Occipital lobe (tissue), 2 donors: ENCODE measurements around the gene TRPV6. TPM values are rescaled to one million over a fixed set of nuclear protein-coding genes. Genes with fewer than 3 reads are reported as not detected.

ENCODE experiments used
- DNase-seq: peaks from one replicate; lab custom pipeline; 2025; lab: John Stamatoyannopoulos, UW
- total RNA-seq: library from RNA; depleted of rRNA; stranded (reverse); fragments of >200 nt; gene quantifications from one replicate; pipeline ENCODE4 v1.2.3, GENCODE V29; 2014

The TRPV6 gene
- total RNA-seq, 1 donor from 2014 or later: under 0.01 TPM

- DNase-seq: no peak
Observed at GRCh38 chr7:142855114-142855743, 30.3 kb downstream of the TRPV6 start.

GRCh38 chr7:142854372-142855113 is 31.0 kb downstream of the TRPV6 start, which contains the start of gene EPHB6:
Gene EPHB6, plus strand, starts transcription at chr7:142855076. Its CDS starts 8,152 bp downstream, at chr7:142863228.
- DNase-seq: peak; percentile 50

DNA sequence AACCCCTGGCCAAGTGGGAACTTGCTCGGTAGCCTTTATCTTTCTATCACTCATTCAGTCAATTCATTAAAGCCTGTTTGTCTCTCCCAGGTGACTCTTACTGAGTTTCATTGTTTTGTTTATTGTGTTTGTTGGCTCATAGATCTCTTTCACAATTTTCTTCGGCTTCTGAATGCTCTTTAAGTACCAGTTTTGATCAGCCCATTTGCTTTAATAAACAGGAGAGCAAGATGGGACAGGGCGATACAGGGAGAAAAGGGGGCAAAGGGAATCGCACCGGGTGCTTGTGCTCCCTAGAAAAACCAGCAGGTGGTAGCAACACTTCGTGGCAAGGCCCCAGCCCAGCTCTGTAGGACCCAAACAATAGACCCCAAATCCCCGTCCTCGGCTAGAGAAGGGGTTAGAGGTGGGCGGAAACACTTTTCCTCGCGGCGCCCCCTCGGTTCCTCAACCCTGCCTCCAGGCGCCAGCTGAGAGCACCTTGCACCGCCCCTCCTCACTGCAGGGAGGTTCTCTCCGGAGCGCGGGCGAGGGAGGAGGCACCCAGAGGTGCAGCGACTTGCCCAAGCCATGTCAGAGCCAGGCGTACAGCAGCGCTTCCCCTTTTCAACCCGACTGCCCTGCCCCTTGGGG is 31.7 kb downstream of the TRPV6 start:
- peak; percentile 46 for DNase-seq

DNA sequence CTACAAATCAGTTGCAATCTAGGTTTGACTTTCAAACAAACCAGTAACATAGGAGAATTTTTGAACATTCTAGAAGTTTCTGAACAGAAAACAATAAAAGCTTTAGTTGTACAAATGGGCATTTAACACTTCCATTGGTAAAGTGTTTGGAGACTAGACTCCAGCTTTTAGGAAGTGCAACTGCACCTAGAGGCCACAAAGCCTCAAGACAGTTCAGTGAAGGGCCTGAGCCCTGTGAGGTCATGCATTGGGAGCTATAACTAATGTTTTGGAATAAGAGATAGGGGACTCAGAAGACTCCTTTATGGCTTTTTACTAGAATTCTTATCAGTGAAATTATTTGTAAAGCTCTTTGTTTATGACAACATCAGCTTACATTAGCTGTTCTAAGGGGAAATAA is 33.6 kb downstream of the TRPV6 start:
- DNase-seq: no peak

GRCh38 chr7:142851269-142851668 is 34.3 kb downstream of the TRPV6 start:
- no peak for DNase-seq

- no peak for DNase-seq
Observed at GRCh38 chr7:142847353-142847752, 38.2 kb downstream of the TRPV6 start.

DNA sequence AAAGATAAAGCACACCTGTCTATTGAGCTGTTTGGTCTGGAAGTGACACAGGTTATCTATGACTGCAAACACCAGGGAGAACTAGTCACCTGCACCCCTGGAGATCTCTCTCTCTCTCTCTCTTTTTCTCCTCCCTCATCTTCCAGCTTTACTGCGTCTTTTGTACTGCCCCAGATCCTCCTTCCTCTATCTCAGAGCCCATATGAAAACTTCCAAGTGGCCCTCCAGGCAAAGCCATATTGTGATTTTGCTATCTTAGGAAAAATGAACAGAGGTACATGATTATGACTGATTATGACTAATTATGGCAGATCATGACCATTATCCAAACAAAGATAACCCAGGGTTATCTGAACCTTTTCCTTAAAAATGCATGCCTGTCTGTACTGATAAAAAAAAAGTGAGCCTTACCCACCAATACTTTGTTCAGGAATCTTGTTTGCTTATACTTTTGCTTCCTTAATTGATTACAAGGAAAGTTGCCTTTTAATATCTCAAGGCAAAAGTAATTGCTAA is 43.2 kb downstream of the TRPV6 start:
- no peak for DNase-seq

DNA sequence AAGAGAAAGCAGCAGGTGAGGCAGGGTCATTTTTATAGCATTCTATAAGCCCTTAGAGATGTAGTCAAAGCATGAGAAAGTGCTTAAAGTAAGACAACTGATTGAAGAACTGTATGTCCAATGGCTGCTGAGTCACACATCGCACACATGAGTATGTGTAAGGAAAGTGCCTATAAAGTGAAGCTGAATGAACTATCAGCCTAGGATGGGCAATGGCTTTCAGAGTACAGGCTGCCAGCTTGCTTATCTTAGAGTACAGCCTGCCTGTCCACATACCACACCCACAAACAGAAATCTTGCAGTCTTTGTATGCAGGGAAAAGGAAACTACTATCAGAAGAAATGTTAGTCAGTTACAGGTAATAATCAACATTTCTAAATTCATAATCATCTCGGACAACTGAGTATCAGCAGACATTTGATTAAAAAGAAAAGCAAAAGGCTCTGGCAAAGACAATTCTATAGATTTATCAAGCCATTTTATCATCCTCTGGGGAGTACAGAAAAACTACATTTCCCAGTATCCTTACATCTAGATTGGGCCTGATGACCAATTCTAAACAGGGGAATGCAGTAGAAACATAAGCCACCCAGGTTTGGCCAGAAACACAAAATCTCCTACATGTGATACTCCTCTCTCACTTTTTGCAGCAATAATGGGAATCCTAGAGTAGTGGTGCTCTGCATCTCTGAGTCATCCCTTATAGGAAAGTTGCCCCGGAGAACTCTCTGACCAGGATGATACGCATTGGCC is 46.9 kb downstream of the TRPV6 start:
- no peak for DNase-seq

DNA sequence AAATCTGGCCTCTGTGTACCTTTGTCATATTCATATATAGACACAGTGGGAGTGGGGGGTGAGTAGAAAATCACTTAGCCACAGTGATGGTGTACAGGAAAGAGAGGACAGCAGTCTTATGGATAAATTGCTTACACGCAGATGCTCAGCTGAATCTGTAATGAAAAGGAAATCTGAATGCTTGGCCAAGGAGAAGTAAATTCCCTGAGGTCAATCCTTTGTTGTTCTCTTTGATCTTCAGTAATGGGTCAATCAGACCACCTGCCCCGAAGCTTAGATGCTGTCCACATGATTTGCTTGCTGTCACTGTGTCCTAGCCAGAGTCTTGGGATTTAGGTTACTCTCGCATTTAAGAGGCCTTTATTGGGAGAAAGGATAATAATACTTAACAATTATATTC is 49.1 kb downstream of the TRPV6 start:
- DNase-seq: no peak

DNA sequence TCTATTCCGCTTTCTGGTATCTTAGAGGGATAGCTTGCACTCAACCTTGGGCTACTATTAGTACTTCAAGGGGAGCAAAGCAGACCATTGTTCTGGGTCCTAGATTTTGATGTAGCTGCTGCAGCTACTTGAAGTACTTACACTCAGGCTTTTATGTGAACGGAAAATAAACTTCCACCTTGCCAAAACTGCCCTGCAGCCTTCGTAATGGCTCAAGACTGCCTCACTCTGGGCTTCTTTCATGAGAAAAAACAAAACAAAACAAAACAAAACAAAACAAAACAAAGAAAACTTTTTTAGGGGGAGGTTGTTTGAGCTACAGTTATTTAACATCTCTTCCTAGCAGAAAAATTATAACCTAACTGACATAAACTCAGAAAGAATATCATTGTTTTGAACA is 50.1 kb downstream of the TRPV6 start:
- DNase-seq: no peak

DNA sequence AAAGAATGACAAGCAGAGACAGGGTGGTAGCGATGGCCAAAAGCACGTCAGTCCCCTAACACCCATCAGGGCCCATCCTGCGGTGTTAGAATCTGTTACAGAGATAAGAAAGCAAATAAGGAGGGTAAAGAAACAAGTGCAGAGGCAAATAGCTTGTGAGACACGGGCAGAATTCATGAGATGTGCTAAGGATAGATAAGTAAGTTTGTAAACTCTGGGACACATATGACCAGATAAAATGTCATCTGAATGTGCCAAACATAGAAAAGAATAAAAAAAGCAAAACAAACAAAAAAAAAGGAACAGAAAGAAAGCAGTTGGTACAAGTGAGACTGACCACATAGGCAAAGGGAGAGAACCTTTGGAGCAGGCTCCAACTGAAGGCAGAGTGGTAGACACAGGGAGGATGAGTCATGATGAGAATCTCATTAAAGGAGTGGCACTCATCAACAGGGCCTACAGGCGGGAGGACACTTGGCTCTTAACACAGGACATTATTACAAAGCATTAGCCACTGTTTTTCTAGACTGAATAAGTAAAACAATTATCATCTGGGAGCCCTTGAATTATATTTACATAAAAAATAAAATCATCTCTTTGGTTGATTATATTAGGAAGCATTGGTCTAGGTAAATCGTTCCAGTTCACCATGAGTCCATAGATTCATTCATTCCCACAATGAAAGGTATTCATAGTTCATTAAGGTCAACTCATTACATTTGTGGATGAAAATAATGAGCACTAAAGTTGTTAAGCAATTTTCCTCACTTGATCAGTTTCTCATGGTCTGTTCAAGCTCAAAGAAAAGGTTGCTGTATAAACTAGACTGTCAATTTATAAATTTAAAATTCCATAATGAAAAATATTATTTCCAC is 52.1 kb downstream of the TRPV6 start:
- DNase-seq: no peak

GRCh38 chr7:142832417-142832816 is 53.1 kb downstream of the TRPV6 start:
- no peak for DNase-seq

GRCh38 chr7:142827951-142828500 is 57.5 kb downstream of the TRPV6 start:
- DNase-seq: no peak

DNA sequence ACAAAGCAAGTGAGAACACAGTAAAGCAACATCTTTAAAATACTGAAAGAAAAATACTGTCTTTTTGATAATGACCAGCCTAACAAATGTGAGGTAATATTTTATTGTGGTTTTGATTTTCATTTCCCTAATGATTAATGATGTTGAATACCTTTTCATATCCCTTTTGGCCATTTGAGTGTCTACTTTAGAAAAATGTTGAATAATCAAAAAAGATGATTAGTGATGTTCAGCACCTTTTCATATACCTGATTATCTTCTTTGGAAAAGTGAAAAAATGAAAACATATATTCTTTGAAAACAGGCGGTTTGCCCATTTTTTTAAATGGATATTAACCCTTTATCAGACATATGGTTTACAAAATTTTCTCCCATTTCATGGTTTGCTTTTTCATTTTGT is 62.8 kb downstream of the TRPV6 start:
- no peak for DNase-seq

Other genes starting within 250 kb of the TRPV6 start
- not detected for gene PRSS1, start 136.3 kb downstream of the TRPV6 start, total RNA-seq
- gene PRSS2, start 114.8 kb downstream of the TRPV6 start, total RNA-seq: not detected
- 55.8 TPM for gene EPHB6, start 30.7 kb downstream of the TRPV6 start, total RNA-seq
- 0.31 TPM for gene TRPV5, start 48.0 kb upstream of the TRPV6 start, total RNA-seq
- gene LLCFC1, start 53.7 kb upstream of the TRPV6 start, total RNA-seq: not detected
- 3.0 TPM for gene KEL, start 76.6 kb upstream of the TRPV6 start, total RNA-seq
- gene OR9A2, start 141.4 kb upstream of the TRPV6 start, total RNA-seq: 1.1 TPM
- not detected for gene OR6V1, start 166.6 kb upstream of the TRPV6 start, total RNA-seq
- gene PIP, start 246.3 kb upstream of the TRPV6 start, total RNA-seq: not detected